SK-N-SH treated with all-trans-retinoic acid at 6 μM for 48 hours (cell line): Measurements from ENCODE around the gene SHROOM4.

Experiments used
- ATAC-seq: fragments of 200-7000 bp; cut with Tn5 transposase; 3 replicates; pipeline ENCODE4 v1.9.1; 2020; ENCODE audit warnings: mild to moderate bottlenecking, moderate library complexity
- ARNTL ChIP-seq: fragments of 450-650 bp; formaldehyde crosslinking; IDR thresholded peaks from 2 replicates; pipeline ENCODE4 v1.5.0; 2020; ENCODE audit warnings: low read depth, mild to moderate bottlenecking, moderate library complexity, borderline replicate concordance
- BACH2 ChIP-seq: fragments of 250-450 bp; sonication (Bioruptor Pico); IDR thresholded peaks from 2 replicates; pipeline ENCODE4 v1.9.0; 2021; ENCODE audit warnings: mild to moderate bottlenecking, borderline replicate concordance
- CREB5 ChIP-seq: fragments of 250-450 bp; sonication (Bioruptor Pico); IDR thresholded peaks from 2 replicates; pipeline ENCODE4 v1.5.1; 2020; ENCODE audit warnings: low read depth, mild to moderate bottlenecking, moderate library complexity
- CSDC2 ChIP-seq: fragments of 250-450 bp; sonication (Bioruptor Pico); IDR thresholded peaks from 2 replicates; pipeline ENCODE4 v1.5.0; 2020; ENCODE audit warnings: mild to moderate bottlenecking, moderate library complexity
- CSRNP3 ChIP-seq: fragments of 250-450 bp; sonication (Bioruptor Pico); IDR thresholded peaks from 2 replicates; pipeline ENCODE4 v1.5.1; 2021; ENCODE audit warnings: mild to moderate bottlenecking, moderate library complexity
- ESRRG ChIP-seq: fragments of 250-450 bp; sonication (Bioruptor Pico); IDR thresholded peaks from 2 replicates; pipeline ENCODE4 v1.6.1; 2021; ENCODE audit warnings: mild to moderate bottlenecking
- GLIS3 ChIP-seq: fragments of 250-450 bp; sonication (Bioruptor Pico); IDR thresholded peaks from 2 replicates; pipeline ENCODE4 v1.5.0; 2020; ENCODE audit warnings: mild to moderate bottlenecking, moderate library complexity
- ISL1 ChIP-seq: fragments of 250-450 bp; sonication (Bioruptor Pico); IDR thresholded peaks from 2 replicates; pipeline ENCODE4 v2.1.2; 2022; ENCODE audit warnings: mild to moderate bottlenecking, moderate library complexity
- OSR1 ChIP-seq: fragments of 250-450 bp; sonication (Bioruptor Pico); IDR thresholded peaks from 2 replicates; pipeline ENCODE4 v1.8.0; 2022; ENCODE audit warnings: moderate library complexity, mild to moderate bottlenecking, inconsistent platforms
- PATZ1 ChIP-seq: fragments of 250-450 bp; sonication (Bioruptor Pico); IDR thresholded peaks from 2 replicates; pipeline ENCODE4 v1.8.0; 2020; ENCODE audit warnings: mild to moderate bottlenecking, moderate library complexity, borderline replicate concordance
- POU6F1 ChIP-seq: fragments of 250-450 bp; sonication (Bioruptor Pico); IDR thresholded peaks from 2 replicates; pipeline ENCODE4 v1.8.0; 2021; ENCODE audit warnings: low read depth, mild to moderate bottlenecking, moderate library complexity, borderline replicate concordance
- PPARA ChIP-seq: fragments of 250-450 bp; sonication (Bioruptor Pico); IDR thresholded peaks from 2 replicates; pipeline ENCODE4 v1.5.0; 2020; ENCODE audit warnings: mild to moderate bottlenecking, borderline replicate concordance
- TCF4 ChIP-seq: fragments of 250-450 bp; sonication (Bioruptor Pico); IDR thresholded peaks from 2 replicates; pipeline ENCODE4 v1.8.0; 2021; ENCODE audit warnings: mild to moderate bottlenecking, moderate library complexity, borderline replicate concordance
- TOX ChIP-seq: fragments of 250-450 bp; sonication (Bioruptor Pico); IDR thresholded peaks from 2 replicates; pipeline ENCODE4 v1.8.0; 2021; ENCODE audit warnings: mild to moderate bottlenecking, moderate library complexity, borderline replicate concordance
- TSHZ2 ChIP-seq: fragments of 250-450 bp; sonication (Bioruptor Pico); IDR thresholded peaks from 2 replicates; pipeline ENCODE4 v1.5.0; 2020; ENCODE audit warnings: mild to moderate bottlenecking, moderate library complexity
- ZC3H10 ChIP-seq: fragments of 250-450 bp; sonication (Bioruptor Pico); IDR thresholded peaks from 2 replicates; pipeline ENCODE4 v1.5.1; 2021; ENCODE audit warnings: mild to moderate bottlenecking, moderate library complexity
- ZFP3 ChIP-seq: fragments of 250-450 bp; sonication (Bioruptor Pico); IDR thresholded peaks from 2 replicates; pipeline ENCODE4 v1.5.0; 2020; ENCODE audit warnings: mild to moderate bottlenecking, moderate library complexity
- ZFP30 ChIP-seq: fragments of 450-650 bp; formaldehyde crosslinking; IDR thresholded peaks from 2 replicates; pipeline ENCODE4 v1.5.0; 2022; ENCODE audit warnings: mild to moderate bottlenecking, moderate library complexity
- ZNF565 ChIP-seq: fragments of 450-650 bp; formaldehyde crosslinking; conservative IDR thresholded peaks from 2 replicates; pipeline ENCODE4 v1.5.0; 2020; ENCODE audit warnings: low read depth, mild to moderate bottlenecking, moderate library complexity
- ZNF70 ChIP-seq: fragments of 450-650 bp; formaldehyde crosslinking; IDR thresholded peaks from 2 replicates; pipeline ENCODE4 v1.5.0; 2020; ENCODE audit warnings: mild to moderate bottlenecking, moderate library complexity
- ZNF8 ChIP-seq: fragments of 450-650 bp; formaldehyde crosslinking; IDR thresholded peaks from 2 replicates; pipeline ENCODE4 v1.5.0; 2020; ENCODE audit warnings: mild to moderate bottlenecking, moderate library complexity

SHROOM4 gene

GRCh38 chrX:50629774-50630173 is 184.2 kb downstream of the SHROOM4 start:
- ATAC-seq: no peak
- TF ChIP-seq ESRRG: no peak
- TF ChIP-seq CREB5: no peak
- TF ChIP-seq ZNF70: no peak
- TF ChIP-seq GLIS3 (CRISPR knock-in tag): no peak
- TF ChIP-seq ZNF565: no peak
- TF ChIP-seq ZFP3 (CRISPR knock-in tag): no peak
- TF ChIP-seq BACH2 (CRISPR knock-in tag): no peak
- TF ChIP-seq, all 23 proteins: peak for 0

GRCh38 chrX:50627696-50628095 is 186.3 kb downstream of the SHROOM4 start:
- no peak for TF ChIP-seq TSHZ2 (CRISPR knock-in tag)
- TF ChIP-seq GLIS3 (CRISPR knock-in tag): no peak
- TF ChIP-seq OSR1 (CRISPR knock-in tag): no peak
- TF ChIP-seq BACH2 (CRISPR knock-in tag): no peak
- no peak for TF ChIP-seq TOX (CRISPR knock-in tag)
- no peak for TF ChIP-seq ZNF8 (CRISPR knock-in tag)
- no peak for TF ChIP-seq ZC3H10
- TF ChIP-seq POU6F1 (CRISPR knock-in tag): no peak
- TF ChIP-seq CREB5: no peak
- TF ChIP-seq ESRRG: no peak
- no peak for TF ChIP-seq ZNF70
- no peak for TF ChIP-seq ZFP30
- no peak for TF ChIP-seq ISL1 (CRISPR knock-in tag)
- no peak for TF ChIP-seq PATZ1
- no peak for TF ChIP-seq ZFP3 (CRISPR knock-in tag)
- no peak for TF ChIP-seq ARNTL (CRISPR knock-in tag)
- no peak for TF ChIP-seq CSRNP3 (CRISPR knock-in tag)
- no peak for TF ChIP-seq PPARA (CRISPR knock-in tag)
- ATAC-seq: no peak

- no peak for ATAC-seq
- TF ChIP-seq ARNTL (CRISPR knock-in tag): no peak
- no peak for TF ChIP-seq ZNF8 (CRISPR knock-in tag)
- TF ChIP-seq CSDC2 (CRISPR knock-in tag): no peak
- no peak for TF ChIP-seq CSRNP3 (CRISPR knock-in tag)
- TF ChIP-seq OSR1 (CRISPR knock-in tag): no peak
- no peak for TF ChIP-seq TCF4
- TF ChIP-seq, all 23 proteins: peak for 0
Observed at GRCh38 chrX:50626432-50626831, 187.6 kb downstream of the SHROOM4 start.
